ENCODE results near the gene NDUFB6. TPM values are rescaled to one million over a fixed set of nuclear protein-coding genes. Genes with fewer than 3 reads are reported as not detected.

The NDUFB6 gene
- total and polyA plus RNA-seq, 4 donors = 22.3 to 118 (median 32.5) TPM

DNA sequence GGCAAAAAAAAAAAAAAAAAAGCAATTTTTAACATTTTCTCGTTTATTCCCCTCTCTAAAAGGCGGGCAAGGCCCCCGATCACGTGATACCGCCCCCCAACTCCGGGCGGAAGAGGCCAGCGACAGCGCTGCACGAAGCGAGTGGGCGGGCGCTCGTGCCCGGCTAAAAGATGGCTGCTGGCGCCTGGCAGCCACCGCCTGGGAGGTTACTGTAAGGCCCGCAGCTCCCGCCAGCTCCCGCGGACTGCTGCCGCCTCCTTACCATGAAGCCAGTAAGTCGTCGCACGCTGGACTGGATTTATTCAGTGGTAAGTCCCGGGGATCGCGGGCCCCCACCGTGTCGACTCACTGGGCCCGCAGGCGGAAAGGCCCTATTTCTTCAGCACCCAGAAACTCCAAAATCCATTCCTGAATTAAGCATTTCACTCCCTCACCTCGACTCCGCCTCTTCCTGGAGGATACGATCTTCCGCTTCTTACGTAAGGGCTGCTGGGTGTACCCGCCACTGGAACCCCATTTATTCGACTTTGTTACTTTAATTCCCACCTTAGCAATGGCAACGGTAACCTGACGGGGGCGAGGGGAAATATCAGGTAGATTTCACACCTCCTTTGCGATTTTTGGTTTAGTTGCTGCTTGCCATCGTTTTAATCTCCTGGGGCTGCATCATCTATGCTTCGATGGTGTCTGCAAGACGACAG lies 20.6 kb downstream of the NDUFB6 start, which contains the start of the genes SMIM27 and TOPORS:
Gene SMIM27 (plus strand): TSS at position 156 of the 701 bp plus-strand sequence. CDS start 108 bp downstream, at position 264.
Gene TOPORS (minus strand): TSS at position 415 of the 701 bp plus-strand sequence. CDS start 150 bp downstream, at position 265.
- H3K9me3 ChIP-seq (ENCODE audit: control insufficient read depth in 4 of 4, low read length in 3 of 4) = no peaks in the 10 kb centered on the region
- DNase-seq (ENCODE audit: low spot score) = peak; percentile 87
- H3K27me3 ChIP-seq (ENCODE audit: control insufficient read depth in 4 of 4, insufficient read depth in 4 of 4, low read length in 3 of 4) = no peaks in the 10 kb centered on the region
- H3K36me3 ChIP-seq (ENCODE audit: control insufficient read depth in 4 of 4, insufficient read depth in 3 of 4, low read depth in 1 of 4, low read length in 3 of 4) = peaks cover 0 to 2% (median 0%) of the 10 kb centered on the region in 4 donors
- H3K4me1 ChIP-seq (ENCODE audit: control insufficient read depth in 4 of 4, insufficient read depth in 4 of 4, low read length in 3 of 4) = peaks cover 2 to 30% (median 13%) of the 10 kb centered on the region in 4 donors
- peak within 1 kb of the TSS; percentile 97 to 99 for H3K9ac ChIP-seq (ENCODE audit: low read depth in 1 of 2, low read length in 2 of 2)
- H3K27ac ChIP-seq (ENCODE audit: low read depth in 1 of 2, low read length in 2 of 2) = peak within 1 kb of the TSS; percentile 94 to 97
- TF ChIP-seq NR2F2 (IDR thresholded peaks at IDR 0.05) (no peak), YY1 (IDR thresholded peaks at IDR 0.05) (peak; percentile 100), CTCF (IDR thresholded peaks at IDR 0.05; ENCODE audit: low read depth, low read length, missing input control) (no peak), GABPA (IDR thresholded peaks at IDR 0.05 in 1 of 2, conservative IDR thresholded peaks at IDR 0.05 in 1 of 2) (peak; percentile 57 to 86), TAF1 (conservative IDR thresholded peaks at IDR 0.05) (peak; percentile 97), FOXA2 (IDR thresholded peaks at IDR 0.05) (no peak), HNF4A (conservative IDR thresholded peaks at IDR 0.05) (peak; percentile 25 to 56), FOXA1 (IDR thresholded peaks at IDR 0.05) (no peak), JUND (IDR thresholded peaks at IDR 0.05) (peak in 1 of 2 donors; percentile 37), MAX (IDR thresholded peaks at IDR 0.05) (peak; percentile 51), RXRA (IDR thresholded peaks at IDR 0.05) (peak in 1 of 2 donors; percentile 20), EGR1 (IDR thresholded peaks at IDR 0.05; ENCODE audit: low read depth in 2 of 2) (peak; percentile 93 to 95), SP1 (IDR thresholded peaks at IDR 0.05) (no peak), RAD21 (IDR thresholded peaks at IDR 0.05) (peak; percentile 11 to 21), HNF4G (IDR thresholded peaks at IDR 0.05) (no peak), ZBTB33 (IDR thresholded peaks at IDR 0.05) (peak; percentile 36)
- TF ChIP-seq, protein P1, sequence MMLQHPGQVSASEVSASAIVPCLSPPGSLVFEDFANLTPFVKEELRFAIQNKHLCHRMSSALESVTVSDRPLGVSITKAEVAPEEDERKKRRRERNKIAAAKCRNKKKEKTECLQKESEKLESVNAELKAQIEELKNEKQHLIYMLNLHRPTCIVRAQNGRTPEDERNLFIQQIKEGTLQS (IDR thresholded peaks at IDR 0.05) = peak; percentile 17
- TF ChIP-seq, protein P2, sequence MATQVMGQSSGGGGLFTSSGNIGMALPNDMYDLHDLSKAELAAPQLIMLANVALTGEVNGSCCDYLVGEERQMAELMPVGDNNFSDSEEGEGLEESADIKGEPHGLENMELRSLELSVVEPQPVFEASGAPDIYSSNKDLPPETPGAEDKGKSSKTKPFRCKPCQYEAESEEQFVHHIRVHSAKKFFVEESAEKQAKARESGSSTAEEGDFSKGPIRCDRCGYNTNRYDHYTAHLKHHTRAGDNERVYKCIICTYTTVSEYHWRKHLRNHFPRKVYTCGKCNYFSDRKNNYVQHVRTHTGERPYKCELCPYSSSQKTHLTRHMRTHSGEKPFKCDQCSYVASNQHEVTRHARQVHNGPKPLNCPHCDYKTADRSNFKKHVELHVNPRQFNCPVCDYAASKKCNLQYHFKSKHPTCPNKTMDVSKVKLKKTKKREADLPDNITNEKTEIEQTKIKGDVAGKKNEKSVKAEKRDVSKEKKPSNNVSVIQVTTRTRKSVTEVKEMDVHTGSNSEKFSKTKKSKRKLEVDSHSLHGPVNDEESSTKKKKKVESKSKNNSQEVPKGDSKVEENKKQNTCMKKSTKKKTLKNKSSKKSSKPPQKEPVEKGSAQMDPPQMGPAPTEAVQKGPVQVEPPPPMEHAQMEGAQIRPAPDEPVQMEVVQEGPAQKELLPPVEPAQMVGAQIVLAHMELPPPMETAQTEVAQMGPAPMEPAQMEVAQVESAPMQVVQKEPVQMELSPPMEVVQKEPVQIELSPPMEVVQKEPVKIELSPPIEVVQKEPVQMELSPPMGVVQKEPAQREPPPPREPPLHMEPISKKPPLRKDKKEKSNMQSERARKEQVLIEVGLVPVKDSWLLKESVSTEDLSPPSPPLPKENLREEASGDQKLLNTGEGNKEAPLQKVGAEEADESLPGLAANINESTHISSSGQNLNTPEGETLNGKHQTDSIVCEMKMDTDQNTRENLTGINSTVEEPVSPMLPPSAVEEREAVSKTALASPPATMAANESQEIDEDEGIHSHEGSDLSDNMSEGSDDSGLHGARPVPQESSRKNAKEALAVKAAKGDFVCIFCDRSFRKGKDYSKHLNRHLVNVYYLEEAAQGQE (IDR thresholded peaks at IDR 0.05) = peak; percentile 93
- WGBS = under 1% methylated on average over 46 of the region's 46 CpGs
- H3K4me3 ChIP-seq (ENCODE audit: low read depth in 1 of 3, low read length in 3 of 3) = peak within 1 kb of the TSS; percentile 69 to 94 (median 70)
